HG03045 (cell line): Measurements from ENCODE around the gene VAT1.
"Not testable (repeated sequence)": the region's sequence is repeated elsewhere in the genome, so short reads cannot be mapped to it uniquely, and the experiment has no call there.

Experiments used
- ATAC-seq: cut with Tn5 transposase; IDR thresholded peaks from one replicate; pipeline ENCODE4 v1.9.1; 2021; ENCODE audit warnings: mild to moderate bottlenecking, moderate library complexity; ENCODE audit not compliant: unreplicated experiment

VAT1 gene

GRCh38 chr17:43010667-43011308, 11.4 kb downstream of the VAT1 start:
- no peak for ATAC-seq

- peak; percentile 77 for ATAC-seq
These were observed 15.3 kb downstream of the VAT1 start, which contains the start of gene IFI35 for GRCh38 chr17:43006639-43007551. IFI35 (plus strand) TSS chr17:43006784; CDS start chr17:43006948, 164 bp downstream.

GRCh38 chr17:43003542-43004172, 18.5 kb downstream of the VAT1 start:
- no peak for ATAC-seq

- not testable (repeated sequence) for ATAC-seq
These were observed 21.3 kb downstream of the VAT1 start for GRCh38 chr17:43000894-43001293.

GRCh38 chr17:42999003-42999525, 23.1 kb downstream of the VAT1 start:
- ATAC-seq, result no peak

- peak; percentile 90 for ATAC-seq
These were observed 23.9 kb downstream of the VAT1 start, which contains the start of gene RPL27 for GRCh38 chr17:42997984-42998938. RPL27 (plus strand) TSS chr17:42998419; CDS start chr17:42998751, 332 bp downstream.

- ATAC-seq, result no peak
These were observed 24.7 kb downstream of the VAT1 start for GRCh38 chr17:42997390-42997983.

GRCh38 chr17:42993913-42994312, 28.3 kb downstream of the VAT1 start:
- not testable (repeated sequence) for ATAC-seq

DNA sequence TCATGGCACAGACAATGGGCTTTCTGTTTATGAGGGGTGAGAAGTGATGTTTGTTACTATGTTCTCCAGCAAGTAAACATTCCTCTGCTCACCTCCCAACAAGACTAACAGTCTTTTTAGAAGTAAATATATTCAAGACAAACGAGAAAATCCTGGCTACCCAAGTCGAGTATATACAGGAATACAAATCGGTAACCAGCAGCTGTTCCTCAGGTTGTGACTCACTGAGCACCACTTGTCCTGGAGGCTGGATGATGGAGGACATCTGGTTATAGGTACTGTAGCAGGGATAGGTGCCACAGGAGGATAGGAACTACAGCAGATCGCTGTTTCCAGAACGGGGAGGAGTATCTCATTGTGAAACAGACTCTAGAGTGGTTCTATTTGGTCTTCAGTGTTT, 29.3 kb downstream of the VAT1 start:
- no peak for ATAC-seq

DNA sequence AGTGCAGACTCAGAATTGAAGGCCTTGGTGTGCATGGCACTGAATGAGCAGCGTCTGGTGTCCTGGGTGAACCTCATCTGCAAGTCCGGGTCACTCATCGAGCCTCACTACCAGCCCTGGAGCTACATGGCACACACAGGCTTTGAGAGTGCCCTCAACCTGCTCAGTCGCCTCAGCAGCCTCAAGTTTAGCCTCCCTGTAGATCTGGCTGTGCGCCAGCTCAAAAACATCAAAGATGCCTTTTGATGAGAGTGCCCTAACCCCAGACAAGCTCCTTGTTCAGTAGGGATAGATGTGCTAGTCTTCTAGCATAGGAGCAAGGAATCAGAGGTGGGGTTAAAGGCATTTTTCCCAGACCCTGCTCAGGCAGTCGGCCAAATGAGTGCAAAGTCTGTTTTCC, 30.7 kb downstream of the VAT1 start:
- no peak for ATAC-seq

DNA sequence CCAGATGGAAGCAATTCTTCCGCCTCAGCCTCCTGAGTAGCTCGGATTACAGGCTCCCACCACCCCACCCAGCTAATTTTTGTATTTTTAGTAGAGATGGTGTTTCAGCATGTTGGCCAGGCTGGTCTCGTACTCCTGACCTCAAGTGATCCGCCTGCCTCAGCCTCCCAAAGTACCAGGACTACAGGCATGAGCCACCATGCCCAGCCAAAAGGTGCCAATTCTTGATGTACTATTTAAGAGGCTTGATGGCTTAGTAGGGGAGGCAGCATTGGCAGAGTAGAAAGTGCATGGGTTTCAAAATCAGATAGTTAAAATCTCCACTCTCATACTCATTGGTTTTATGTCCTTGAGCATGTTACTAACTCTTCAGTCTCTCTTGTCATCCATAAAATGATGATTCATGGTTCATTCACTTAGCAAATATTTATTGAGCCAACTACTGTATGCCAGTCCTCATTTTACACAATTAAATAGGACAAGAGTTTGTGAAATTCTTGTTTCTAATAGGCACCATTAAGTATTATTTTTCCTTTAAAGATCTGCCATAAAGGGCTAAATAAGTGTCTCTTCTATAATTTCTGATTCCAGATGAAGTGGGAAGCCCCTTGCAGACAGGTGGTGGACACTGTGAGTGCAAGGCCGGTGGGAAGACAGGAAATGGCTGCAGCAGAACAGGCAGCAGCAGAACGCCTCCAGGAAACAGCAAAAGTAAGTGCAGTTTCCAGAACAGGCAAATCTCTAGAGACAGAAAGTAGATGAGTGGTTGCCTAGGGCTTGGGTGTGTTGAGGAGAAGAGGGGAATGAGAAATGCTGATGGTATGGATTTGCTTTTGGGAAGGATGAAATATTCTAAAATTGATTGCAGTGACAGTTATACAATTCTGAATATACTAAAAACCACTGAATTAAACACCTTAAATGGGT, 32.2 kb downstream of the VAT1 start:
- ATAC-seq, result no peak

DNA sequence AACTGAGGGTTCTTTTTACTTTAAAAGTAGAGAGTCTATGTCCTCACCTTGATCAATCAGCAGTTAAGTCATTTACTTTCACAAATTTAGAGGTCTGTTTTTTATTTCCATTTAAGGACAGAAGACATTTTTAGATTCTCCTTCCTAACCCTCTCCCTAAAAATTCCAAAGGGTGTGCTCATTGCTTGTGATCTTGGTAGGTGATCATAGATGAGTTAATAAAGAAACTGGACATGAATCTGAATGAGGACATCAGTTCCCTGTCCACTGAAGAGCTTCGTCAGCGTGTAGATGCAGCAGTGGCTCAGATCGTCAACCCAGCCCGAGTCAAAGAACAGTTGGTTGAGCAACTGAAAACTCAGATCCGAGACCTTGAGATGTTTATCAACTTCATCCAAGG, 33.0 kb downstream of the VAT1 start:
- no peak for ATAC-seq

- ATAC-seq, result no peak
These were observed 37.0 kb downstream of the VAT1 start for GRCh38 chr17:42985225-42985624.

- ATAC-seq, result no peak
These were observed 39.9 kb downstream of the VAT1 start for GRCh38 chr17:42982266-42982665.

DNA sequence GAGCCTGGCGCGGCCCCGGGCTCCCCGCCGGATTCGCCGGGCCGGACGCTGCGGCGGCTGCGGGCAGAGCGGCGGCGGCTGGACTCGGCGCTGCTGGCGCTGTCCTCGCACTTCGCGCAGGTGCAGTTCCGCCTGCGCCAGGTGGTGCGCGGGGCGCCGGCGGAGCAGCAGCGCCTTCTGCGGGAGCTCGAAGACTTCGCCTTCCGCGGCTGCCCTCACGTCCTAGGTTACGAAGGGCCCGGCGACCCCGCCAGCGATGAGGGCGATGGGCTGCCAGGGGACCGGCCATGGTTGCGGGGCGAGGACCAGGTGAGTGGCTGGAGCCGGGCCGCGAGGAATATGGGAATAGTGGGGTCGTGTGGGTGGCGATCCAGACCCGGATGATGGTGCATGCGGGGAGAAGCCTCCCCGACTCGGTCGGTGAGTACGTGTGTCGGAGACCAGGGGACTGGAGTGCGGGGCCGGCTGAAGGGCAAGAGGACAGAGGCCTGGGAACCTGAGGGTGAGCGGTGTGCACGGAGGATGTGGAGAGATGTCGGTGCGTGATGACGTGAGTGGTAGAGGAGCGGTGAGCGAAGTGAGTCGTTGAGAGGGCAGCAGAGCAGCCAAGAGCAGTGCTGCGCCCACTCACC, 41.3 kb downstream of the VAT1 start:
- peak; percentile 45 for ATAC-seq

DNA sequence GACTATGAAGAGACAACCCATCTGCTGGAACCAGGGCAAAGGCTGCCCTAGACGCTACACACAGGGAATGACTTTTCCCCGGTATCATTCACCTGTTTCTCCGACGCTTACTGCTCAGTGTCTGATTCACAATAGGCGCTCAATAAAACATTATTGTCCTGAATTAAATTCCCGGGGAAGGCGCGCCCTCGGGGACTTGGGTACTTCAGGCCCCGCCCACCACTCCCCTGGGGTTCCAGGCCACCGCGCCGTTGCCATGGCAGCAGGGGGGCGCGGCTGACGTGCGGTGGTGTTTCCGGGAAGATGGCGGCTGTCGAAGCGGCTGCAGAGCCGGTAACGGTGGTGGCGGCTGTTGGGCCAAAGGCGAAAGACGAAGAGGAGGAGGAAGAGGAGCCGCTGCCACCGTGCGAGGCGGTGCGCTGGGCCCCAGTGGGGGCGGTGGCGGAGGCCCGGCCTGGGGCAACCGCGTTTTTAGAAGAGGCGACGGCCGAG, 41.9 kb downstream of the VAT1 start, which contains the start of gene RUNDC1:
RUNDC1 (plus strand) TSS at position 292 of the 492 bp plus-strand sequence; CDS start at position 304, 12 bp downstream.
- peak; percentile 60 for ATAC-seq

DNA sequence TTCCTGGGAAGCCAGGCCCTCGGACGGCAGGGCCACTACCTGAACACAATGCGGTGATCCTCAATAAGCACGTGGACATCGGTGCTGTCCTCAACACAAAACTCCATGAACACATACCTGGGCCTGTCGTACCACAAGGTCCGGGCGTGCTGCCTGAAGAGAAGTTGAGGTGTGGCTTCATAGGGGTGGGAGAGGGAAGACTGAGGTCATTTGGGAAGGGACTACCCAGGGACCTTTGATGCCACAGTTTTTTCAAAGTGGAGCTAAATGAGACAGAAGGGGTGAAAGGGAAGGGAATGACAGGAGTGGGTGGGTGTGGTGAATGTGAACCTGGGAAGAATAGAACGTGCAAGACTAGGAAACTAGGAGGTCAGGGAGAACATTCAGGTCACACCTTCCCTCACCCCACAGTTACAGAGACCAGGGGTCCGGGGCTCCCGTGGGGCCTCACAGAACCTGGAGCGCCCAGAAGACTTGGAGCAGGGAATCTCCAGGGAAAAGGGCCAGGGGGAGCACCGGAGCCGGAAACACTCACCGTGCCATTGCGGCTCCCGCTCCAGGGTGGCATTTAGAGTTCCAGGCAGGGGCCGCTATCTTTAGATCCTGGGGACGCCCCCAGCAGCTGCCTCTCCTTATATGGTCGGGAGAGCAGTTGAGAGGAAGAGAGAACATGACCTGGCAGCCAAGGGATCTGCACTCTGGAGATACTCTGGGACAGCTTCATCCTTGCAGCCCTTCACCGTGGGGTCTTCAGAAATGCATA, 42.5 kb downstream of the VAT1 start, which contains the start of gene PTGES3L:
PTGES3L (minus strand) TSS at position 570 of the 763 bp plus-strand sequence; CDS start at position 543, 27 bp downstream.
- ATAC-seq, result no peak
